Fibroblast of pulmonary artery (primary cell): ENCODE results near the gene FBXO42.

ENCODE experiments used
- DNase-seq: peaks from one replicate; pipeline ENCODE4 v3.0.0-alpha.2; 2010; ENCODE audit warnings: low read depth
- H3K4me3 ChIP-seq: replicated peaks from 2 replicates; pipeline ENCODE4 v1.5.1; 2011; ENCODE audit warnings: low read depth, mild to moderate bottlenecking, control low read depth, low read length, moderate library complexity
- TF ChIP-seq, protein P1 (sequence below): IDR thresholded peaks from 2 replicates; pipeline ENCODE4 v1.5.1; 2011; ENCODE audit warnings: mild to moderate bottlenecking, control low read depth, low read length, inconsistent platforms; ENCODE audit errors: missing control alignments

The FBXO42 gene

DNA sequence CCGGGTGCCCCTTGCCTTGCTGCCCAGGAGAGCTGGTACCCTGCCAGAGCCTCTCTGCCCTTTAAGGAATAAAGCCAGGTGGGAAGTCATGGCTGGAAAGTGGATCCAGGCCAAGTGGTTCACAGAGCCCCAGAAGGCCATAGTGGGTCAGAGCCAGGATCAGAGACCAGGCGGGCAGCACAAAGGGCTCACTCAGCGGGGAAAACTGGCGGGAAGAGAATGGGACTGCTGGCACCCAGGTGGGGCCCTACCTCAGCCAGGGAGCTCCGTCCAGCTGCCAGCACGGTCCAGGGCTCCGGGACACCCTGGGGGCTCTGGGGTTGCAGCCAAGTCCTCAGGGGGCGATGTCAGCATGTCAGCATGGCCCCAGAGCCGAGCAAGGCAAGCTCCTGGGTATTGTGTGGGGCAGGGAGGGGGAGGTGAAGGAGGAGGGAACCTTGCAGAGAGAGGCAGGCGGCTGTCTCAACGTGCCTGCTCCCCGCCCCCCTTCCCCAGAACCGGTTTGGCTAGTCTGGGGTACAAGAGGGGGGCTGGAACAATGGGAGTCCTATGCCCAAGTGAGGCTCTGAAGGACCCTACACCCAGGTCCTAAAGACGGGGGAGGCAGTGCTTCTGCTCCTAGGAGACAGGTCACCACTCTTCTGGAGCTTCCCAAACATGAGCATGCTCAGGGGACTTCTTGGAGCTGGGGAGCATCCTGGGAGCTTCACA is 139.9 kb downstream of the FBXO42 start, which contains the start of gene ARHGEF19:
Gene ARHGEF19, minus strand, starts transcription at position 402 of the 711 bp plus-strand sequence. CDS start 3,598 bp downstream, outside the sequence.
- TF ChIP-seq, protein P1, sequence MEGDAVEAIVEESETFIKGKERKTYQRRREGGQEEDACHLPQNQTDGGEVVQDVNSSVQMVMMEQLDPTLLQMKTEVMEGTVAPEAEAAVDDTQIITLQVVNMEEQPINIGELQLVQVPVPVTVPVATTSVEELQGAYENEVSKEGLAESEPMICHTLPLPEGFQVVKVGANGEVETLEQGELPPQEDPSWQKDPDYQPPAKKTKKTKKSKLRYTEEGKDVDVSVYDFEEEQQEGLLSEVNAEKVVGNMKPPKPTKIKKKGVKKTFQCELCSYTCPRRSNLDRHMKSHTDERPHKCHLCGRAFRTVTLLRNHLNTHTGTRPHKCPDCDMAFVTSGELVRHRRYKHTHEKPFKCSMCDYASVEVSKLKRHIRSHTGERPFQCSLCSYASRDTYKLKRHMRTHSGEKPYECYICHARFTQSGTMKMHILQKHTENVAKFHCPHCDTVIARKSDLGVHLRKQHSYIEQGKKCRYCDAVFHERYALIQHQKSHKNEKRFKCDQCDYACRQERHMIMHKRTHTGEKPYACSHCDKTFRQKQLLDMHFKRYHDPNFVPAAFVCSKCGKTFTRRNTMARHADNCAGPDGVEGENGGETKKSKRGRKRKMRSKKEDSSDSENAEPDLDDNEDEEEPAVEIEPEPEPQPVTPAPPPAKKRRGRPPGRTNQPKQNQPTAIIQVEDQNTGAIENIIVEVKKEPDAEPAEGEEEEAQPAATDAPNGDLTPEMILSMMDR = no peak
- no peak within 1 kb of the TSS for H3K4me3 ChIP-seq
- DNase-seq = no peak

- no peak for DNase-seq
- H3K4me3 ChIP-seq = no peak overlapping the region
- TF ChIP-seq, protein P1 = no peak
These were observed 140.5 kb downstream of the FBXO42 start for GRCh38 chr1:16211824-16212223.

DNA sequence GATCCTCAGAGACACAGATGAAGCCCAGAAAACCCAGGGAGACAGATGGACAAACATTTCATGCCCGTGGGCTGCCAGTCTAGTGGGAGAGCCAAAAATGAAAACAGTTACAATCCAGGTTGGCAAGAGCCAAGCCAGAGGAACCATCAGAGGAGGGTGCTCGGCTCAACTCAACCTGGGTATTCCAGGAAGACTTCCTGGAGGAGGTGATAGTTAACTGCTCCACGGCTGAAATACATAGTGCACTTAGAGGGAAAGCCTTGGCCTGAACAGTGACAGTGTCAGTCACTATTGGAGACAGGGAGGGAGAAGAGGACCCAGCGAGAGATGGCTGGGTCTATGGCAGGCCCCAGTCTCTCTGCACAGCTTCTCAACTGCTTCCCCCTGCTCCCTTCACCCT is 141.7 kb downstream of the FBXO42 start:
- TF ChIP-seq, protein P1 = no peak
- DNase-seq = no peak
- no peak overlapping the region for H3K4me3 ChIP-seq

DNA sequence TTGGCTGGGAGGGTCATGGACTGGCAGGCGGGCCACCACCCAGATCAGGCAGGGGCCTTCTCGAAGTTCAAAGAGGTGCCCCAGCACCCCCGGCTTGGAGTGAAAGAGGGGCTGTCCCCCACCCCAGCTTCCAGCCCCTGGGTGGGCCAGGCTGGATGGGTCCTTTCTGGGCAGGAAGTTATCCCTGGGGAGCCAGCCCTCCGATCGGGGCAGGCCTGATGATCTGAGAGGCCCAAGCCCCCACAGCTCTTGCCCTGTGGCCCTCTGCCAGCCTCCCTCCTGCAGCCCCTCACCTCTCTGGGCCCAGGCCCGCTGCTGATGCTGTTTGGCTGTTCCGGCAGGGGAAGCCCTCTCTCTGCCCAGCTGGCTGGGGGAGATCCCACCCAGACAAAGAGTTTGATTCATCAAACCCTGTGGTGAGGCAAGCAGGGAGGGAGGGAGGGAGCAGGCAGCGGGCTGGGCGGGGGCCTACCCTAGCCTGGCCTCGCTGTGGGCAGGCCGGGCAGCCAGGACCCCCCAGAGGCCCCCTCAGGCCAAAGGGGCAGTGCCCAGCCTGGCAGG is 142.4 kb downstream of the FBXO42 start:
- DNase-seq = no peak
- no peak overlapping the region for H3K4me3 ChIP-seq
- TF ChIP-seq, protein P1 = no peak

DNA sequence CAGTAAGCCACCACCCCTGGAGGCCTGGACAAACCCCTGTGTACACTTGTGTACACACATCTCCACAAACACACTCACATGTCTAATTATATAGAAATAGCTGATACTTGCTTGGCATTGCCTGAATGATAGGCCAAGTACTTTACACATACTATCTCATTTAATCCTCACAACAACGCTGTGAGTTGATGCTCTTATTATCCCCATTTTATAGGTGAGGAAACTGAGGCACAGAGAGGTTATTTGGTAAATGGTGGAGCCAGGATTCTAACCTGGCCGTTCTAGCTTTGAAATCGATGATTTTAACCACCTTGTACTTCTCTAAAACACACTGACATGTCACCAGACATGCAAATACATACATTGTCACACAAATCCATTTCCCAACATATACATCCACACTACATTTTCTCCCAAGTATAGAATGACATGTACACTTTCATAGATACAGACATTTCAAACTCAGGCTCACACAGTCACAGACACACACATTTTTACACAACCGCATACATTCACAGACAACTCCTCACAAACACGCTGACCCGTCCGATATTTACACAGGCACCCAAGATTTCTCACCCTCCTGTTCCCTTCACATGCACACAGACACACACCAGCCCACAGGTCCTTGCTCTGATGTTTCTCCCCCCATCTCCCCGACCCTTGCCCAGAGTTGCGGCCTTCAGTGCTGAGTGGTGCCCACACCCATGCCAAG is 143.0 kb downstream of the FBXO42 start:
- H3K4me3 ChIP-seq = no peak overlapping the region
- TF ChIP-seq, protein P1 = no peak
- no peak for DNase-seq

- no peak overlapping the region for H3K4me3 ChIP-seq
- peak; percentile 29 for DNase-seq
- TF ChIP-seq, protein P1 = no peak
These were observed 143.9 kb downstream of the FBXO42 start for GRCh38 chr1:16208270-16208987.
